K562 (cell line): ENCODE results near the gene TSPAN16. TPM values are rescaled to one million over a fixed set of nuclear protein-coding genes. Genes with fewer than 3 reads are reported as not detected.

ENCODE experiments used
- DACH1 ChIP-seq: fragments of 450-650 bp; IDR thresholded peaks from 2 replicates; pipeline ENCODE4 v1.6.1; 2018; ENCODE audit not compliant: partially characterized antibody
- FOS ChIP-seq: IDR thresholded peaks from 3 replicates; pipeline ENCODE4 v1.6.1; 2011; ENCODE audit not compliant: insufficient read length; ENCODE audit errors: extremely low read depth
- HMGN3 ChIP-seq: IDR thresholded peaks from 2 replicates; pipeline ENCODE4 v1.6.1; 2011; ENCODE audit warnings: borderline replicate concordance, low read depth, mild to moderate bottlenecking, mixed read lengths, low read length; ENCODE audit not compliant: insufficient read length; ENCODE audit errors: extremely low read depth
- HNRNPUL1 ChIP-seq: fragments of 200-400 bp; formaldehyde crosslinking; IDR thresholded peaks from 2 replicates; pipeline ENCODE4 v1.6.1; 2017; ENCODE audit warnings: low read length
- KLF1 ChIP-seq: fragments of 450-650 bp; IDR thresholded peaks from 2 replicates; pipeline ENCODE4 v1.6.1; 2016; ENCODE audit warnings: missing genetic modification characterization, missing compliant biosample characterization
- KLF10 ChIP-seq: fragments of 250-450 bp; sonication (Bioruptor Pico); IDR thresholded peaks from 2 replicates; pipeline ENCODE4 v1.6.1; 2021; ENCODE audit warnings: matching md5 sums
- KLF13 ChIP-seq: fragments of 450-650 bp; IDR thresholded peaks from 2 replicates; pipeline ENCODE4 v1.6.1; 2016; ENCODE audit warnings: missing genetic modification characterization, low read depth, mild to moderate bottlenecking, missing compliant biosample characterization, moderate library complexity, borderline replicate concordance
- LARP7 ChIP-seq: fragments of 450-650 bp; IDR thresholded peaks from 2 replicates; pipeline ENCODE4 v1.6.1; 2016
- MECOM ChIP-seq: fragments of 250-450 bp; sonication (Bioruptor Pico); IDR thresholded peaks from 2 replicates; pipeline ENCODE4 v1.8.0; 2022; ENCODE audit warnings: inconsistent platforms
- NCOA1 ChIP-seq: fragments of 450-650 bp; IDR thresholded peaks from 2 replicates; pipeline ENCODE4 v1.6.1; 2016; ENCODE audit warnings: low read depth
- NFYB ChIP-seq: IDR thresholded peaks from 2 replicates; pipeline ENCODE4 v1.6.1; 2011; ENCODE audit warnings: mild to moderate bottlenecking, moderate library complexity; ENCODE audit not compliant: insufficient read length; ENCODE audit errors: extremely low read depth
- POLR3G ChIP-seq: IDR thresholded peaks from 2 replicates; pipeline ENCODE4 v1.6.1; 2011; ENCODE audit not compliant: insufficient read length, insufficient replicate concordance; ENCODE audit errors: extremely low read depth
- RAD21 ChIP-seq, 2 experiments: fragments of 250-450 bp in 1 of 2; fragments of 450-650 bp in 1 of 2; sonication (Bioruptor Pico) in 1 of 2; formaldehyde crosslinking in 1 of 2; IDR thresholded peaks in 1 of 2; conservative IDR thresholded peaks in 1 of 2; 2 replicates each; pipeline versions ENCODE4 v1.4.0 to v1.8.0; 2020 to 2022; ENCODE audit warnings: mild to moderate bottlenecking in 2 of 2, moderate library complexity in 1 of 2
- TEAD1 ChIP-seq, 2 experiments: fragments of 450-650 bp in 1 of 2; sonication (generic) in 1 of 2; formaldehyde crosslinking; IDR thresholded peaks; 2 replicates each; pipeline versions ENCODE4 v1.4.0 to v1.8.0; 2020 to 2022; ENCODE audit warnings: mild to moderate bottlenecking in 2 of 2, missing genetic modification reagents in 1 of 2
- TSC22D4 ChIP-seq: fragments of 450-650 bp; IDR thresholded peaks from 2 replicates; pipeline ENCODE4 v1.6.1; 2016; ENCODE audit warnings: missing genetic modification characterization, missing biosample characterization, control low read depth
- U2AF1 ChIP-seq: fragments of 200-400 bp; formaldehyde crosslinking; optimal IDR thresholded peaks from 2 replicates; pipeline ENCODE3; 2017; ENCODE audit warnings: mild to moderate bottlenecking, low read depth, low read length, moderate library complexity
- ZKSCAN1 ChIP-seq: fragments of 150-350 bp; IDR thresholded peaks from 2 replicates; pipeline ENCODE4 v1.6.1; 2016; ENCODE audit warnings: low read depth, low read length
- ZNF253 ChIP-seq: fragments of 250-450 bp; sonication (Bioruptor Pico); conservative IDR thresholded peaks from 2 replicates; pipeline ENCODE4 v1.6.1; 2021; ENCODE audit warnings: mild to moderate bottlenecking
- ZNF384 ChIP-seq: IDR thresholded peaks from 2 replicates; pipeline ENCODE4 v1.6.1; 2012; ENCODE audit warnings: low read depth, low read length, improper control_type of control experiment
- ZNF644 ChIP-seq: fragments of 200-800 bp; sonication (Bioruptor generic); IDR thresholded peaks from 2 replicates; pipeline ENCODE4 v1.6.1; 2016; ENCODE audit warnings: low read depth, missing genetic modification characterization, missing compliant biosample characterization
- ZSCAN29 ChIP-seq: fragments of 450-650 bp; IDR thresholded peaks from 2 replicates; pipeline ENCODE4 v1.6.1; 2017
- polyA plus RNA-seq, 8 experiments: library from polyadenylated mRNA; depleted of rRNA in 4 of 8; stranded (reverse) in 5 of 8; unstranded in 3 of 8; fragments of >200 nt; fragmentation: Nextera tagmentation in 2 of 8; fragmentation: Illumina TruSeq in 1 of 8; extraction: Ambion mirVana in 2 of 8; extraction: Trizol in 1 of 8; gene quantifications; 2 replicates each; pipeline versions ENCODE4 v1.2.1 to v1.2.3, GENCODE V29; 2011 to 2014; ENCODE audit warnings: inconsistent platforms in 1 of 8, missing spikeins in 1 of 8
- total RNA-seq, 7 experiments: library from RNA; depleted of rRNA in 6 of 7; stranded (reverse); fragments of >200 nt in 6 of 7; fragmentation: Illumina TruSeq in 2 of 7; extraction: Trizol in 2 of 7; gene quantifications; 2 replicates each; pipeline versions ENCODE4 v1.2.1 to v1.2.3, GENCODE V29; 2011 to 2021; ENCODE audit warnings: low replicate concordance in 1 of 7
- TF ChIP-seq, protein P1 (sequence below): fragments of 450-650 bp; IDR thresholded peaks from 2 replicates; pipeline ENCODE4 v1.6.1; 2014; ENCODE audit warnings: low read depth, mild to moderate bottlenecking, moderate library complexity, borderline replicate concordance
- TF ChIP-seq, protein P2 (sequence below): sonication (generic); formaldehyde crosslinking; IDR thresholded peaks from 2 replicates; pipeline ENCODE4 v1.4.0; 2020; ENCODE audit warnings: mild to moderate bottlenecking, missing genetic modification reagents
- TF ChIP-seq, protein P3 (sequence below): fragments of 450-650 bp; conservative IDR thresholded peaks from 2 replicates; pipeline ENCODE4 v1.6.1; 2016; ENCODE audit warnings: missing genetic modification characterization, low read depth, mild to moderate bottlenecking, missing compliant biosample characterization, moderate library complexity

The TSPAN16 gene
- total and polyA plus RNA-seq, 9 of the 15 experiments (the other 6 are each of a cell fraction or from before 2014, with no cell fraction given) = not detected

DNA sequence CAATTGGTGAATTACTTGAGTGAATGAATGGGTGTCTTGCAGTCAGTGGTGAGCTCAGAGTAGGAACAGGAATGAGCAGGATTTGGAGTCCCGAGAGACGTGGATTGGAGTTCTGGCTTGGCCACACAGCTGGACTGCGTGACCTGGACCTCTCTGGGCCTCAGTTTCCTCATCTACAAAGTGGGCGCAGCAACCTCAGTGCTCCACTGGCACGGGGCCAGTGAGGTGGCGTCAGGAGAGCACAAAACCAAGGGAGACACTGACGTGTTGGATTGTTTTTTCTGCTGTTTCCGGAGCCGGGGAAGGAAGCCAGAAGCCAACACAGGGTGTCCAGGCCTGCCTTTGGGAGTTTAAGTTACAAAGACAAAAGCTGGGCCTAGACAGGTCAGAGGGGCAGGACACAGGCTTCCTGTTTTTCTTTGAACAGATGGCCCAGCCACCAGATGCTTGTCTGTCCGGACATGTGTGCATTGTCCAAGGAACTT lies 27.1 kb upstream of the TSPAN16 start (continued):
- TF ChIP-seq, protein P1, sequence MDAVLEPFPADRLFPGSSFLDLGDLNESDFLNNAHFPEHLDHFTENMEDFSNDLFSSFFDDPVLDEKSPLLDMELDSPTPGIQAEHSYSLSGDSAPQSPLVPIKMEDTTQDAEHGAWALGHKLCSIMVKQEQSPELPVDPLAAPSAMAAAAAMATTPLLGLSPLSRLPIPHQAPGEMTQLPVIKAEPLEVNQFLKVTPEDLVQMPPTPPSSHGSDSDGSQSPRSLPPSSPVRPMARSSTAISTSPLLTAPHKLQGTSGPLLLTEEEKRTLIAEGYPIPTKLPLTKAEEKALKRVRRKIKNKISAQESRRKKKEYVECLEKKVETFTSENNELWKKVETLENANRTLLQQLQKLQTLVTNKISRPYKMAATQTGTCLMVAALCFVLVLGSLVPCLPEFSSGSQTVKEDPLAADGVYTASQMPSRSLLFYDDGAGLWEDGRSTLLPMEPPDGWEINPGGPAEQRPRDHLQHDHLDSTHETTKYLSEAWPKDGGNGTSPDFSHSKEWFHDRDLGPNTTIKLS = no peak; the same call in 1 of the 2 replicates
- TF ChIP-seq, protein P2, sequence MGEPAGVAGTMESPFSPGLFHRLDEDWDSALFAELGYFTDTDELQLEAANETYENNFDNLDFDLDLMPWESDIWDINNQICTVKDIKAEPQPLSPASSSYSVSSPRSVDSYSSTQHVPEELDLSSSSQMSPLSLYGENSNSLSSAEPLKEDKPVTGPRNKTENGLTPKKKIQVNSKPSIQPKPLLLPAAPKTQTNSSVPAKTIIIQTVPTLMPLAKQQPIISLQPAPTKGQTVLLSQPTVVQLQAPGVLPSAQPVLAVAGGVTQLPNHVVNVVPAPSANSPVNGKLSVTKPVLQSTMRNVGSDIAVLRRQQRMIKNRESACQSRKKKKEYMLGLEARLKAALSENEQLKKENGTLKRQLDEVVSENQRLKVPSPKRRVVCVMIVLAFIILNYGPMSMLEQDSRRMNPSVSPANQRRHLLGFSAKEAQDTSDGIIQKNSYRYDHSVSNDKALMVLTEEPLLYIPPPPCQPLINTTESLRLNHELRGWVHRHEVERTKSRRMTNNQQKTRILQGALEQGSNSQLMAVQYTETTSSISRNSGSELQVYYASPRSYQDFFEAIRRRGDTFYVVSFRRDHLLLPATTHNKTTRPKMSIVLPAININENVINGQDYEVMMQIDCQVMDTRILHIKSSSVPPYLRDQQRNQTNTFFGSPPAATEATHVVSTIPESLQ (CRISPR knock-in tag) = no peak
- TF ChIP-seq NCOA1 (peak; percentile 23; the same call in 1 of the 2 replicates), TEAD1 (CRISPR knock-in tag; IDR thresholded peaks at IDR 0.05) (no peak), LARP7 (no peak), MECOM (no peak), ZKSCAN1 (no peak), KLF10 (CRISPR knock-in tag) (no peak), KLF1 (no peak), POLR3G (no peak), TSC22D4 (tag) (no peak), DACH1 (no peak), ZSCAN29 (no peak), KLF13 (no peak), RAD21 (CRISPR knock-in tag; conservative IDR thresholded peaks at IDR 0.05 in 1 of 2, IDR thresholded peaks at IDR 0.05 in 1 of 2) (no peak), ZNF253 (no peak), U2AF1 (no peak), HNRNPUL1 (no peak), NFYB (no peak), ZNF644 (tag) (no peak), FOS (no peak), ZNF384 (peak; percentile 61), HMGN3 (no peak)
- TF ChIP-seq, protein P3, sequence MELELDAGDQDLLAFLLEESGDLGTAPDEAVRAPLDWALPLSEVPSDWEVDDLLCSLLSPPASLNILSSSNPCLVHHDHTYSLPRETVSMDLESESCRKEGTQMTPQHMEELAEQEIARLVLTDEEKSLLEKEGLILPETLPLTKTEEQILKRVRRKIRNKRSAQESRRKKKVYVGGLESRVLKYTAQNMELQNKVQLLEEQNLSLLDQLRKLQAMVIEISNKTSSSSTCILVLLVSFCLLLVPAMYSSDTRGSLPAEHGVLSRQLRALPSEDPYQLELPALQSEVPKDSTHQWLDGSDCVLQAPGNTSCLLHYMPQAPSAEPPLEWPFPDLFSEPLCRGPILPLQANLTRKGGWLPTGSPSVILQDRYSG (tag) = no peak
